ENCODE measurements around the gene DYNLT2. TPM values are rescaled to one million over a fixed set of nuclear protein-coding genes. Genes with fewer than 3 reads are reported as not detected.

DYNLT2 gene
- total and polyA plus RNA-seq, 2 of the 13 experiments (the other 11 are each of a cell fraction or from before 2014, with no cell fraction given): 2.1 to 4.3 TPM

GRCh38 chr6:169789944-169790927 is 38.9 kb upstream of the DYNLT2 start (continued):
- TF ChIP-seq HES4 (CRISPR knock-in tag; IDR thresholded peaks at IDR 0.05; ENCODE audit: borderline replicate concordance) (peak; percentile 66; the same call in 1 of the 2 replicates), BRD4 (CRISPR knock-in tag; IDR thresholded peaks at IDR 0.05) (peak; percentile 41; the same call in 1 of the 2 replicates), MYC (CRISPR knock-in tag; IDR thresholded peaks at IDR 0.05; ENCODE audit: borderline replicate concordance) (peak; percentile 84), ZNF142 (CRISPR knock-in tag; IDR thresholded peaks at IDR 0.05) (peak; percentile 21; the same call in 1 of the 2 replicates), ZNF629 (CRISPR knock-in tag; conservative IDR thresholded peaks at IDR 0.05) (peak; percentile 19; the same call in 1 of the 2 replicates), ZNF230 (CRISPR knock-in tag; IDR thresholded peaks at IDR 0.05) (peak; percentile 91), SAFB2 (CRISPR knock-in tag; IDR thresholded peaks at IDR 0.05; ENCODE audit: borderline replicate concordance, low read depth) (peak; percentile 31; the same call in 1 of the 2 replicates), MAFG (CRISPR knock-in tag; IDR thresholded peaks at IDR 0.05) (no peak), ZNF616 (CRISPR knock-in tag; IDR thresholded peaks at IDR 0.05; ENCODE audit: low read depth) (no peak; the same call in 1 of the 2 replicates), SCMH1 (CRISPR knock-in tag; IDR thresholded peaks at IDR 0.05; ENCODE audit: borderline replicate concordance) (no peak), NCOA2 (CRISPR knock-in tag; IDR thresholded peaks at IDR 0.05) (no peak; the same call in 1 of the 2 replicates), ZNF709 (CRISPR knock-in tag; IDR thresholded peaks at IDR 0.05) (peak; percentile 85; the same call in 1 of the 2 replicates), ZNF512B (CRISPR knock-in tag; IDR thresholded peaks at IDR 0.05; ENCODE audit: borderline replicate concordance) (peak; percentile 18; the same call in 1 of the 2 replicates), ZNF644 (CRISPR knock-in tag; IDR thresholded peaks at IDR 0.05; ENCODE audit: low read depth) (no peak), ZNF841 (CRISPR knock-in tag; IDR thresholded peaks at IDR 0.05; ENCODE audit: borderline replicate concordance) (no peak), KAT2B (IDR thresholded peaks at IDR 0.05; ENCODE audit: borderline replicate concordance, low read depth, low read length) (no peak)
- TF ChIP-seq, protein P1, sequence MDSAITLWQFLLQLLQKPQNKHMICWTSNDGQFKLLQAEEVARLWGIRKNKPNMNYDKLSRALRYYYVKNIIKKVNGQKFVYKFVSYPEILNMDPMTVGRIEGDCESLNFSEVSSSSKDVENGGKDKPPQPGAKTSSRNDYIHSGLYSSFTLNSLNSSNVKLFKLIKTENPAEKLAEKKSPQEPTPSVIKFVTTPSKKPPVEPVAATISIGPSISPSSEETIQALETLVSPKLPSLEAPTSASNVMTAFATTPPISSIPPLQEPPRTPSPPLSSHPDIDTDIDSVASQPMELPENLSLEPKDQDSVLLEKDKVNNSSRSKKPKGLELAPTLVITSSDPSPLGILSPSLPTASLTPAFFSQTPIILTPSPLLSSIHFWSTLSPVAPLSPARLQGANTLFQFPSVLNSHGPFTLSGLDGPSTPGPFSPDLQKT (CRISPR knock-in tag; IDR thresholded peaks at IDR 0.05; ENCODE audit: borderline replicate concordance): no peak

Data from HepG2 (cell line).